Fibroblast of mammary gland (primary cell): ENCODE data around the gene SLC35B2.

Experiments used
- DNase-seq: peaks from one replicate; pipeline ENCODE4 v3.0.0-alpha.2; 2010; ENCODE audit warnings: low read depth
- H3K4me3 ChIP-seq: 2 replicates; pipeline ENCODE4 v1.5.1; 2011; ENCODE audit warnings: low read depth, mild to moderate bottlenecking, low read length, moderate library complexity; ENCODE audit not compliant: control insufficient read depth
- CTCF ChIP-seq: conservative IDR thresholded peaks from 2 replicates; pipeline ENCODE4 v1.5.1; 2011; ENCODE audit warnings: low read depth, low read length, inconsistent platforms; ENCODE audit not compliant: control insufficient read depth, insufficient read depth

The SLC35B2 gene

GRCh38 chr6:44217332-44218143, 39.8 kb downstream of the SLC35B2 start:
- no peak for DNase-seq
- no peak for TF ChIP-seq CTCF
- H3K4me3 ChIP-seq, result no peak overlapping the region

- DNase-seq, result no peak
- no peak within 1 kb of the TSS for H3K4me3 ChIP-seq
- TF ChIP-seq CTCF, result no peak
Observed at GRCh38 chr6:44216677-44217331, 40.5 kb downstream of the SLC35B2 start, which contains the start of gene MYMX. TSS of gene MYMX (plus strand) at chr6:44216926. CDS start at chr6:44217472, 546 bp downstream.

GRCh38 chr6:44214307-44214706, 43.0 kb downstream of the SLC35B2 start:
- no peak for TF ChIP-seq CTCF
- DNase-seq, result no peak
- H3K4me3 ChIP-seq, result no peak overlapping the region

- no peak for TF ChIP-seq CTCF
- H3K4me3 ChIP-seq, result no peak overlapping the region
- DNase-seq, result no peak
Observed at GRCh38 chr6:44211284-44211683, 46.0 kb downstream of the SLC35B2 start.

- H3K4me3 ChIP-seq, result no peak overlapping the region
- TF ChIP-seq CTCF, result no peak
- no peak for DNase-seq
Observed at GRCh38 chr6:44207966-44208365, 49.4 kb downstream of the SLC35B2 start.
